Stomach (tissue), 9 donors: Measurements from ENCODE around the gene RNASEH2B. TPM values are rescaled to one million over a fixed set of nuclear protein-coding genes. Genes with fewer than 3 reads are reported as not detected.

Experiments used
- DNase-seq, 2 donors: peaks; one replicate each; pipeline versions ENCODE4 v3.0.0 to v3.0.0-alpha.2; 2013 to 2019
- H3K27ac ChIP-seq, 5 donors: fragments of 200-600 bp in 4 of 5; sonication (generic) in 4 of 5; one replicate each; pipeline ENCODE4 v1.5.1; 2013 to 2019; ENCODE audit warnings: mild to moderate bottlenecking in 1 of 5, moderate library complexity in 1 of 5
- H3K27me3 ChIP-seq, 3 donors: fragments of 200-600 bp; sonication (generic); one replicate each; pipeline ENCODE4 v1.5.1; 2017 to 2019; ENCODE audit warnings: mixed run types in 1 of 3
- H3K36me3 ChIP-seq, 4 donors: fragments of 200-600 bp; sonication (generic); 1 replicate in 3 of 4; 2 replicates in 1 of 4; pipeline ENCODE4 v1.5.1; 2016 to 2019
- H3K4me1 ChIP-seq, 4 donors: fragments of 200-600 bp; sonication (generic); one replicate each; pipeline ENCODE4 v1.5.1; 2016 to 2019
- H3K4me3 ChIP-seq, 4 donors: fragments of 200-600 bp; sonication (generic) in 3 of 4; one replicate each; pipeline ENCODE4 v1.5.1; 2016 to 2019; ENCODE audit warnings: mild to moderate bottlenecking in 1 of 4
- H3K9me3 ChIP-seq, 4 donors: fragments of 200-600 bp; sonication (generic); one replicate each; pipeline ENCODE4 v1.5.1; 2016 to 2019
- CTCF ChIP-seq, 7 experiments: fragments of 450-650 bp in 4 of 7; fragments of 200-600 bp in 3 of 7; sonication (generic) in 3 of 7; IDR thresholded peaks; one replicate each; pipeline ENCODE4 v1.5.1; 2016 to 2019; ENCODE audit warnings: antibody characterized with exemption in 7 of 7, control low read depth in 2 of 7, mild to moderate bottlenecking in 1 of 7
- EP300 ChIP-seq: sonication (generic); formaldehyde crosslinking; IDR thresholded peaks from one replicate; pipeline ENCODE4 v1.6.1; 2017; ENCODE audit warnings: antibody characterized with exemption
- POLR2A ChIP-seq, 4 donors: fragments of 450-650 bp; IDR thresholded peaks; one replicate each; pipeline ENCODE4 v1.6.1; 2016; ENCODE audit warnings: antibody characterized with exemption in 4 of 4, control low read depth in 2 of 4, mild to moderate bottlenecking in 1 of 4, moderate library complexity in 1 of 4
- POLR2AphosphoS5 ChIP-seq, 3 donors: sonication (generic); formaldehyde crosslinking; IDR thresholded peaks; one replicate each; pipeline ENCODE4 v1.6.1; 2016; ENCODE audit warnings: antibody characterized with exemption in 3 of 3
- WGBS, 5 donors: extraction: QIAGEN DNeasy Blood & Tissue Kit in 3 of 5; methylation state at CpG; one replicate each; pipeline versions ENCODE4 v1.1.5 to v1.1.7; 2013 to 2018; 5-methylcytosine and 5-hydroxymethylcytosine counted together
- intact Hi-C: fragments of 100-400 bp; cut with DNase I; formaldehyde crosslinking; loops from one replicate; pipeline ENCODE4 v1.15.1; 2023; ENCODE audit warnings: low total_unique reads
- polyA plus RNA-seq, 3 donors: library from polyadenylated mRNA; stranded (reverse); fragments of 200-250 nt; gene quantifications; one replicate each; pipeline ENCODE4 v1.2.3, GENCODE V29; 2013
- total RNA-seq, 5 donors: library from RNA; depleted of rRNA; stranded (reverse); fragments of >200 nt; gene quantifications; one replicate each; pipeline versions ENCODE4 v1.1.0 to v1.2.3, GENCODE V29; 2014 to 2016
- donor health status: healthy with polysubstance abuse.
- donor health status: Bipolar disorder and iron deficiency.
- donor health status: healthy.

The RNASEH2B gene
- total and polyA plus RNA-seq, 8 donors: 43.2 to 106 (median 51.4) TPM

GRCh38 chr13:51005566-51005965, 96.0 kb downstream of the RNASEH2B start:
- TF ChIP-seq CTCF (IDR thresholded peaks at IDR 0.05) (no peak), POLR2AphosphoS5 (IDR thresholded peaks at IDR 0.05) (no peak), EP300 (no peak), POLR2A (IDR thresholded peaks at IDR 0.05) (no peak)
- Histone ChIP-seq H3K27me3 (peaks cover 0 to 9% (median 0%) of the 10 kb centered on the region in 3 donors), H3K9me3 (no peaks in the 10 kb centered on the region), H3K4me3 (no peak overlapping the region), H3K36me3 (no peaks in the 10 kb centered on the region), H3K4me1 (peaks cover 0 to 4% (median 2%) of the 10 kb centered on the region in 4 donors), H3K27ac (peak overlapping the region in 2 of 5 donors; percentile 55 to 68)
- 52 to 65% (median 57%) methylated on average over 4 of the region's 4 CpGs for WGBS, 5 donors
- no peak for DNase-seq
- intact Hi-C loops: no loop called here

Other genes starting within 250 kb of the RNASEH2B start
- not detected for gene DLEU7, start 66.1 kb upstream of the RNASEH2B start, total RNA-seq
- under 1 TPM in 1 of 3 donors, not detected in 2; 0.05 TPM for gene DLEU7, start 66.1 kb upstream of the RNASEH2B start, polyA plus RNA-seq
- not detected for gene C13orf42, start 201.5 kb downstream of the RNASEH2B start, total RNA-seq
- gene C13orf42, start 201.5 kb downstream of the RNASEH2B start, polyA plus RNA-seq: not detected